Measurements from ENCODE around the gene TCF3.

GRCh38 chr19:1648459-1648849, 4.0 kb downstream of the TCF3 start:
- TF ChIP-seq CTCF (IDR thresholded peaks at IDR 0.05; ENCODE audit: extremely low read depth in 1 of 2, insufficient read depth in 1 of 2, low read depth in 1 of 2, low read length in 2 of 2) (no peak), POLR2A (IDR thresholded peaks at IDR 0.05; ENCODE audit: low read depth, low read length) (no peak), POLR2AphosphoS5 (IDR thresholded peaks at IDR 0.05; ENCODE audit: insufficient read depth, low read depth, low read length) (no peak), GATA2 (IDR thresholded peaks at IDR 0.05; ENCODE audit: insufficient read depth, insufficient read length, low read depth, low read length) (no peak), MAX (IDR thresholded peaks at IDR 0.05; ENCODE audit: insufficient read depth, insufficient read length) (no peak)
